Measurements from ENCODE around the gene CNTN5. TPM values are rescaled to one million over a fixed set of nuclear protein-coding genes. Genes with fewer than 3 reads are reported as not detected.

CNTN5 gene
- total RNA-seq, 1 donor from 2014 or later, result 1.6 TPM

DNA sequence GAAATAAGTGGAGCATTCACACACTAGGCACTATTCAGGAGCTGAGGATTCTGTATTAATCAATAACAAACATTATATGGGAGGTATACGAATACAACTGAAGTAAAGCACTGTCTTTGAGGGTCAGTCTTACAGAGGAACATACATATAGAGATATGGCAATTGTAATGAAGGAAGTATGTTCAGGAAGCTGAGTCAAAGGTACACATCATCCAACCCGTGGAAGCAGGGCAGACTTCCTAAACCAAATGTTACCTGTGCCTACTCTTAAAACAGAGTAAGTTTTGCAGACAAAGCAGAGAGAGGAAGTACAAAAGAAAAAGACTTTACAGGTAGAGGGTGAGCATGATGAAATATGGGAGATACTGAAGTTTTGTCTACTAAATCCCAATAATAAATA lies 1185.2 kb downstream of the CNTN5 start:
- Mint-ChIP-seq H3K4me3 (ENCODE audit: unreplicated experiment) (no peak overlapping the region), H3K27ac (ENCODE audit: unreplicated experiment) (no peak overlapping the region), H3K4me1 (ENCODE audit: low read depth, unreplicated experiment) (no peaks in the 10 kb centered on the region), H3K36me3 (ENCODE audit: unreplicated experiment) (no peaks in the 10 kb centered on the region), H3K9me3 (ENCODE audit: unreplicated experiment) (no peaks in the 10 kb centered on the region), H3K27me3 (ENCODE audit: unreplicated experiment) (no peaks in the 10 kb centered on the region)
- TF ChIP-seq CTCF (IDR thresholded peaks at IDR 0.05; ENCODE audit: partially characterized antibody, unreplicated experiment), result no peak
- DNase-seq, result no peak

DNA sequence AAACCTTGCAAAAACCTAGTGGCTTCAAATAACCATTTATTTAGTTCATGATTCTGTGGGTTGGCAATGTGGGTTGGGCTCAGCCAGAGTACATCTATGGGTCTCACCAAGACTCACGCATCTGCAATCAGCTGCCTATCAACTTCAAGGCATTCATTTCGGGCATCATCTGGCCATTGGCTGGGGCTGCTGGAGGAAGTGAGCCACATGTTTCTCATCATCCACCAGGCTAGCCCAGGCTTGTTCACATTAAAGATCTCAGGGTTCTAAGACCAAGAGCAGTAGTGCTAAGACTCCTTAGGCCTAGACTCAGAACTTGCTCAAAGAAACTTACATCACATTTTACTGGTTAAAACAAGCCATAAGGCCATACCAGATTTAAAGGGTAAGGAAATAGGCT lies 1187.5 kb downstream of the CNTN5 start:
- no peak for TF ChIP-seq CTCF (IDR thresholded peaks at IDR 0.05; ENCODE audit: partially characterized antibody, unreplicated experiment)
- H3K27me3 Mint-ChIP-seq (ENCODE audit: unreplicated experiment), result no peaks in the 10 kb centered on the region
- no peak overlapping the region for H3K27ac Mint-ChIP-seq (ENCODE audit: unreplicated experiment)
- no peak overlapping the region for H3K4me3 Mint-ChIP-seq (ENCODE audit: unreplicated experiment)
- H3K4me1 Mint-ChIP-seq (ENCODE audit: low read depth, unreplicated experiment), result no peaks in the 10 kb centered on the region
- DNase-seq, result no peak
- no peaks in the 10 kb centered on the region for H3K36me3 Mint-ChIP-seq (ENCODE audit: unreplicated experiment)
- no peaks in the 10 kb centered on the region for H3K9me3 Mint-ChIP-seq (ENCODE audit: unreplicated experiment)

GRCh38 chr11:100214791-100215190 lies 1194.0 kb downstream of the CNTN5 start:
- no peak overlapping the region for H3K27ac Mint-ChIP-seq (ENCODE audit: unreplicated experiment)
- no peaks in the 10 kb centered on the region for H3K4me1 Mint-ChIP-seq (ENCODE audit: low read depth, unreplicated experiment)
- no peak for DNase-seq
- H3K27me3 Mint-ChIP-seq (ENCODE audit: unreplicated experiment), result no peaks in the 10 kb centered on the region
- TF ChIP-seq CTCF (IDR thresholded peaks at IDR 0.05; ENCODE audit: partially characterized antibody, unreplicated experiment), result no peak
- no peak overlapping the region for H3K4me3 Mint-ChIP-seq (ENCODE audit: unreplicated experiment)
- H3K36me3 Mint-ChIP-seq (ENCODE audit: unreplicated experiment), result no peaks in the 10 kb centered on the region
- no peaks in the 10 kb centered on the region for H3K9me3 Mint-ChIP-seq (ENCODE audit: unreplicated experiment)

DNA sequence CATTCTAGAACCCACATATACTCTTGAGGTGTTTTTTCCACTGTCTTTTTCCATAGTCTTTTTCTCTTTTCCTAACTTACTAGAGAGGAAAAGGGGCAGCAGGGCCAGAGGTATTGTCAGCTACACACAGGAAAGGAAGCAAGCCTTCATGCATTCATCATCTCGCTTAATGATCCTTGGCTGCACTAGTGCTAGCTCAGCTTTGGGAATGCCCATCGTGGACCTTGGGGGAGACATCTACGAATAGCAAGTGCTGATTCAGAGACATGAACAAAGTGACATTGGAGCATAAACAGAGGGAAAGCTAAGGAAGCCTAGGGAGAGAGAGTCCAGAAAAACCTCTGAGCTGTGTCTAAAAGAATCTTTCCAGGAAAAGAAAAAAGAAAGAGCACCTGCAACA lies 1200.1 kb downstream of the CNTN5 start:
- H3K27ac Mint-ChIP-seq (ENCODE audit: unreplicated experiment), result no peak overlapping the region
- DNase-seq, result no peak
- no peaks in the 10 kb centered on the region for H3K36me3 Mint-ChIP-seq (ENCODE audit: unreplicated experiment)
- no peaks in the 10 kb centered on the region for H3K27me3 Mint-ChIP-seq (ENCODE audit: unreplicated experiment)
- H3K9me3 Mint-ChIP-seq (ENCODE audit: unreplicated experiment), result no peaks in the 10 kb centered on the region
- H3K4me1 Mint-ChIP-seq (ENCODE audit: low read depth, unreplicated experiment), result no peaks in the 10 kb centered on the region
- TF ChIP-seq CTCF (IDR thresholded peaks at IDR 0.05; ENCODE audit: partially characterized antibody, unreplicated experiment), result no peak
- H3K4me3 Mint-ChIP-seq (ENCODE audit: unreplicated experiment), result no peak overlapping the region

DNA sequence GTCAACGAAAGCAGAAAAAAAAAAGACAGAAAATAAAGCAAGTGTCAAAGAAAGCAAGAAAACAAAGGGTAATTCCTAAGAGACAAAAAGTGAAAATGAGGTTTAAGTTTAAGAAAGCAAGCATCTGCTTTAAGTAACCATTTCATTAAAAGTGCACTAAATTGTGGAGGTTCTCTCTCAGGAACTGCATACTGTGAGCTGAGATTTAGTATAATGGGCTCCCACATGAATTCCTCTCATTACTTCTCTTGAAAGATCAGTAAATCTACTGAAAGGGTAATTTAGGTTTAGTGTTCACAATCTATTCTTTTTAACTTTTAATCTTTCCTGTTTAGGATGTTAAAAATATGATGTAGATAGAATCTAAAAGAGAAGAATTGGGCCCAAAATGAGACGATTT lies 1201.0 kb downstream of the CNTN5 start:
- H3K36me3 Mint-ChIP-seq (ENCODE audit: unreplicated experiment), result no peaks in the 10 kb centered on the region
- H3K4me3 Mint-ChIP-seq (ENCODE audit: unreplicated experiment), result no peak overlapping the region
- no peak for DNase-seq
- H3K4me1 Mint-ChIP-seq (ENCODE audit: low read depth, unreplicated experiment), result no peaks in the 10 kb centered on the region
- H3K9me3 Mint-ChIP-seq (ENCODE audit: unreplicated experiment), result no peaks in the 10 kb centered on the region
- TF ChIP-seq CTCF (IDR thresholded peaks at IDR 0.05; ENCODE audit: partially characterized antibody, unreplicated experiment), result no peak
- no peaks in the 10 kb centered on the region for H3K27me3 Mint-ChIP-seq (ENCODE audit: unreplicated experiment)
- H3K27ac Mint-ChIP-seq (ENCODE audit: unreplicated experiment), result no peak overlapping the region
